Cardiac septum (tissue), 1 donor: ENCODE results near the gene USP11. TPM values are rescaled to one million over a fixed set of nuclear protein-coding genes. Genes with fewer than 3 reads are reported as not detected.
"Not testable (repeated sequence)": the region's sequence is repeated elsewhere in the genome, so short reads cannot be mapped to it uniquely, and the experiment has no call there.

Source experiments
- DNase-seq: peaks from one replicate; pipeline ENCODE4 v3.0.0-alpha.2; 2020; ENCODE audit warnings: low spot score
- intact Hi-C: fragments of 100-400 bp; cut with DNase I; formaldehyde crosslinking; loops from one replicate; pipeline ENCODE4 v1.14.0; 2022
- total RNA-seq: library from RNA; stranded (reverse); fragmentation: NEBNext Ultra II Directional; extraction: Animal tissue kit (Norgen Biotek cat#: 25700); gene quantifications from one replicate; pipeline ENCODE4 v1.2.1, GENCODE V29; 2021
- donor health status: DM: no; HTN: no; CAD: no.

USP11 gene
- total RNA-seq, 1 donor from 2014 or later: 64.9 TPM

DNA sequence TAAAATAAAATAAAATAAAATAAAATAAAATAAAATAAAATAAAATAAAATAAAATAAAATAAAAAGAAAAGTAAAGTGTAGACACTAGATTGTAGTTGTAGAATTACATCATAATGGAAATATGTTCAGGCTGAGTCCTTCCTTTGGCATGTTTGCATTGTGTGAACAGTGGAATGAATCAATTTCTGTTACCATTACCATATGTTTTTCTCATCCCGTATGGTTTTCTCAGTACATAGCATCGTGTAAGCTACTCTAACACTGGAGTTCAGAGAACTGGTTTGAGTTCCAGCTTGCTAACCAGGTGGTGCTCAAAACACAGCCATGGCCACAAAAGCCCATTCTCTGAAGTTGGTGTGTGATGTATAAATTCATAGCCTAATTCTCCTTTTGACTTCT, 45.9 kb downstream of the USP11 start:
- DNase-seq: no peak
- intact Hi-C loops: no loop called here

- DNase-seq: no peak
- intact Hi-C loops: no loop called here
Observed at GRCh38 chrX:47283015-47283771, 50.4 kb downstream of the USP11 start.

DNA sequence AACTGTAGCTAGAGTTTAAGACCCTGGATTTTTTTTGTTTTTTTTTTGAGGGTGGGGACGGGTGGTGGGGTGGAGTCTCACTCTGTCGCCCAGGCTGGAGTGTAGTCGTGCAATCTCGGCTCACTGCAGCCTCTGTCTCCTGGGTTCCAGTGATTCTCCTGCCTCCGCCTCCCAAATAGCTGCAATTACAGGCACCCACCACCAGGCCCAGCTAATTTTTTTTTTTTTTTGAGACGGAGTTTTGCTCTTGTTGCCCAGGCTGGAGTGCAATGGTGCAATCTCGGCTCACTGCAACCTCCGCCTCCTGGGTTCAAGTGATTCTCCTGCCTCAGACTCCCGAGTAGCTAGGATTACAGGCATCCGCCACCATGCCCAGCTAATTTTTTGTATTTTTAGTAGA, 51.8 kb downstream of the USP11 start:
- DNase-seq, intact Hi-C loops: not testable (repeated sequence)

DNA sequence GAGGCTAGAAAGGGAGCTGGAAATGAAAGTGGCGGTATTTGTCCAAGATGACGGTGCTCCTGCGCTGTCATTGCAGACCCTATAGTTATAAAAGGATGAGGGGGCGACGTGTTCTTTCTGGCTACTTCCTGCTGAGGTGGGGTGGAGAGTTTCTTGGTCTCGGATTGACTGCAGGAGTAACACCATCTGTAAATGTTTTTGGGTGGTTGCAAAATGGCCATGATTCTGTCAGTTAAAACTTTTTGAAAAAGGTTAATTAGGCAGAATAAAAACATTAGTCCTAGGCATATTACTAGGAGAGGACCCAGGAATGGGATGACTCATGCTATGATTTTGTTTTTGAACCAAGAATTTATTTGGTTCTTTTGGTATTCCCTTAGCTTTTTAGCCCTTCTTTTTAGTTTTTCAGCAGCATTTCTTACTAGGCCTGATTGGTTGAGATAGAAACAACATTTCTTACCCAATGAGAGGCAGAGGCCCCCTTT, 53.1 kb downstream of the USP11 start:
- no peak for DNase-seq

GRCh38 chrX:47293106-47293505, 60.3 kb downstream of the USP11 start:
- DNase-seq: no peak
- intact Hi-C loops: no loop called here

More for the DNA sequence above, 53.1 kb downstream of the USP11 start:
- intact Hi-C loops: no loop called here

GRCh38 chrX:47296766-47297365, 64.1 kb downstream of the USP11 start:
- no peak for DNase-seq
- intact Hi-C loops: no loop called here

DNA sequence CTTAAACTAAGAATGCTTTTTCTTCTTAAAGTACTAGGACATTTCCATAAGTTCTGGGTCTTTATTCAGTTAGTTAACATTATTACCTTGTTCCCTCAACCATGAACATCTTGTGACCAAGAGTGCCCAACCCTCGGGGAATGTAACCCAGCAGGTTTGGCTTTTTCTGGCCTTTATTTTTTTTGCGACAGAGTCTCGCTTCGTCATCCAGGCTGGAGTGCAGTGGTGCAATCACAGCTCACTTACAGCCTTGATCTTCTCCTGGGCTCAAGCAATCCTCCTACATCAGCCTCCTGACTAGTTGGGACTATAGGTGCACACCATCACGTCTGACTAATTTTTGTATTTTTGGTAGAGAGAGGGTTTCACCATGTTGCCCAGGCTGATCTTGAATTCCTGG, 65.1 kb downstream of the USP11 start:
- no peak for DNase-seq
- intact Hi-C loops: no loop called here

Other genes starting within 250 kb of the USP11 start
- 17.1 TPM for gene RGN, start 154.6 kb upstream of the USP11 start, total RNA-seq
- 109 TPM for gene NDUFB11, start 88.3 kb upstream of the USP11 start, total RNA-seq
- 27.1 TPM for gene RBM10, start 87.8 kb upstream of the USP11 start, total RNA-seq
- 160 TPM for gene UBA1, start 39.2 kb upstream of the USP11 start, total RNA-seq
- 177 TPM for gene CDK16, start 14.3 kb upstream of the USP11 start, total RNA-seq
- gene ZNF157, start 137.6 kb downstream of the USP11 start, total RNA-seq: 0.11 TPM